Osteocyte (in vitro differentiated cells): ENCODE results near the gene MID2. TPM values are rescaled to one million over a fixed set of nuclear protein-coding genes. Genes with fewer than 3 reads are reported as not detected.
"Not testable (repeated sequence)": the region's sequence is repeated elsewhere in the genome, so short reads cannot be mapped to it uniquely, and the experiment has no call there.

ENCODE experiments used
- DNase-seq: peaks from one replicate; pipeline ENCODE4 v3.0.0; 2021; ENCODE audit warnings: mixed read lengths; ENCODE audit not compliant: unreplicated experiment; ENCODE audit errors: extremely low spot score
- H3K27ac Mint-ChIP-seq: one replicate; pipeline ENCODE4 v1.8.0; 2021; ENCODE audit warnings: mild to moderate bottlenecking, mixed read lengths; ENCODE audit not compliant: unreplicated experiment
- H3K27me3 Mint-ChIP-seq: one replicate; pipeline ENCODE4 v1.8.0; 2021; ENCODE audit warnings: mixed read lengths; ENCODE audit not compliant: unreplicated experiment
- H3K36me3 Mint-ChIP-seq: one replicate; pipeline ENCODE4 v1.8.0; 2021; ENCODE audit warnings: mixed read lengths; ENCODE audit not compliant: unreplicated experiment
- H3K4me1 Mint-ChIP-seq: one replicate; pipeline ENCODE4 v1.8.0; 2021; ENCODE audit warnings: mixed read lengths; ENCODE audit not compliant: unreplicated experiment
- H3K4me3 Mint-ChIP-seq: one replicate; pipeline ENCODE4 v1.8.0; 2021; ENCODE audit warnings: mild to moderate bottlenecking, moderate library complexity, mixed read lengths; ENCODE audit not compliant: unreplicated experiment
- H3K9me3 Mint-ChIP-seq: one replicate; pipeline ENCODE4 v1.8.0; 2021; ENCODE audit warnings: mixed read lengths; ENCODE audit not compliant: unreplicated experiment
- total RNA-seq: library from RNA; stranded (reverse); gene quantifications from 2 replicates; pipeline ENCODE4 v1.2.1, GENCODE V29; 2021
- TF ChIP-seq, protein P1 (sequence below): fragments of 200-600 bp; sonication (generic); IDR thresholded peaks from 2 replicates; pipeline ENCODE4 v1.5.0; 2021; ENCODE audit warnings: antibody characterized with exemption, mild to moderate bottlenecking, moderate library complexity

Gene MID2
- total RNA-seq, 1 donor from 2014 or later, result 13.0 TPM

- Mint-ChIP-seq H3K4me3 (no peak overlapping the region), H3K27me3 (no peaks in the 10 kb centered on the region), H3K9me3 (no peaks in the 10 kb centered on the region), H3K27ac (no peak overlapping the region), H3K4me1 (peaks cover under 1% of the 10 kb centered on the region), H3K36me3 (peaks cover 9% of the 10 kb centered on the region)
- no peak for DNase-seq
- TF ChIP-seq, protein P1, sequence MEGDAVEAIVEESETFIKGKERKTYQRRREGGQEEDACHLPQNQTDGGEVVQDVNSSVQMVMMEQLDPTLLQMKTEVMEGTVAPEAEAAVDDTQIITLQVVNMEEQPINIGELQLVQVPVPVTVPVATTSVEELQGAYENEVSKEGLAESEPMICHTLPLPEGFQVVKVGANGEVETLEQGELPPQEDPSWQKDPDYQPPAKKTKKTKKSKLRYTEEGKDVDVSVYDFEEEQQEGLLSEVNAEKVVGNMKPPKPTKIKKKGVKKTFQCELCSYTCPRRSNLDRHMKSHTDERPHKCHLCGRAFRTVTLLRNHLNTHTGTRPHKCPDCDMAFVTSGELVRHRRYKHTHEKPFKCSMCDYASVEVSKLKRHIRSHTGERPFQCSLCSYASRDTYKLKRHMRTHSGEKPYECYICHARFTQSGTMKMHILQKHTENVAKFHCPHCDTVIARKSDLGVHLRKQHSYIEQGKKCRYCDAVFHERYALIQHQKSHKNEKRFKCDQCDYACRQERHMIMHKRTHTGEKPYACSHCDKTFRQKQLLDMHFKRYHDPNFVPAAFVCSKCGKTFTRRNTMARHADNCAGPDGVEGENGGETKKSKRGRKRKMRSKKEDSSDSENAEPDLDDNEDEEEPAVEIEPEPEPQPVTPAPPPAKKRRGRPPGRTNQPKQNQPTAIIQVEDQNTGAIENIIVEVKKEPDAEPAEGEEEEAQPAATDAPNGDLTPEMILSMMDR, result no peak
Observed at GRCh38 chrX:107856289-107856688, 30.6 kb downstream of the MID2 start.

- H3K36me3 Mint-ChIP-seq, H3K9me3 Mint-ChIP-seq, H3K4me1 Mint-ChIP-seq, DNase-seq, H3K4me3 Mint-ChIP-seq, H3K27me3 Mint-ChIP-seq, H3K27ac Mint-ChIP-seq: not testable (repeated sequence)
Observed at GRCh38 chrX:107857041-107857440, 31.4 kb downstream of the MID2 start.

- no peak overlapping the region for H3K27ac Mint-ChIP-seq
- no peak overlapping the region for H3K4me3 Mint-ChIP-seq
- peaks cover 8% of the 10 kb centered on the region for H3K36me3 Mint-ChIP-seq
- TF ChIP-seq, protein P1, result no peak
- no peaks in the 10 kb centered on the region for H3K9me3 Mint-ChIP-seq
- H3K27me3 Mint-ChIP-seq, result no peaks in the 10 kb centered on the region
- no peak for DNase-seq
- no peaks in the 10 kb centered on the region for H3K4me1 Mint-ChIP-seq
Observed at GRCh38 chrX:107857837-107858236, 32.2 kb downstream of the MID2 start.

GRCh38 chrX:107861056-107861455, 35.4 kb downstream of the MID2 start:
- TF ChIP-seq, protein P1, result no peak
- no peak overlapping the region for H3K27ac Mint-ChIP-seq
- no peak for DNase-seq
- H3K36me3 Mint-ChIP-seq, result peaks cover 4% of the 10 kb centered on the region
- no peaks in the 10 kb centered on the region for H3K27me3 Mint-ChIP-seq
- no peaks in the 10 kb centered on the region for H3K9me3 Mint-ChIP-seq
- H3K4me1 Mint-ChIP-seq, result no peaks in the 10 kb centered on the region
- no peak overlapping the region for H3K4me3 Mint-ChIP-seq

GRCh38 chrX:107871136-107871535, 45.5 kb downstream of the MID2 start:
- H3K27ac Mint-ChIP-seq, result no peak overlapping the region
- H3K36me3 Mint-ChIP-seq, result no peaks in the 10 kb centered on the region
- H3K4me1 Mint-ChIP-seq, result no peaks in the 10 kb centered on the region
- no peaks in the 10 kb centered on the region for H3K9me3 Mint-ChIP-seq
- TF ChIP-seq, protein P1, result no peak
- no peaks in the 10 kb centered on the region for H3K27me3 Mint-ChIP-seq
- no peak for DNase-seq
- no peak overlapping the region for H3K4me3 Mint-ChIP-seq

DNA sequence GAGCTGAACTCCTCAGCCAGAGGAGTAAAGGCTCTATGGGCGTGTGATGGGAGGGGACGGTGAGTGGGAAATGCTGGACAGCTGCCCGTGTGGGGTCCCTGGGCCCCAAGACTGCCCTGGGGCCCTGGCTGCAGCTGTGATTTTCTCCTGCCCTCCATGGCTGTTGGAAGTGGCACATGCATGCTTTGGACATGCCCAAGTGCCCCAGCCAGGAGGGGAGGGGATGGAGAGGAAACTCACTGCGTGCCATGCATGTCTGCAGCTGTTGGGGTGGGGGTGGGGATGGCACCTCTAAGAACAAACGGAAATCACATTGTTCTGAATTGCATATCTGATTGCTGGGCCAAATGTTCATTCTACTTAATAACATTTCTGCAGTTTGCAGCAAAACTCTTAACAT, 52.4 kb downstream of the MID2 start:
- no peaks in the 10 kb centered on the region for H3K9me3 Mint-ChIP-seq
- H3K27ac Mint-ChIP-seq, result no peak overlapping the region
- no peaks in the 10 kb centered on the region for H3K27me3 Mint-ChIP-seq
- H3K4me3 Mint-ChIP-seq, result no peak overlapping the region
- H3K36me3 Mint-ChIP-seq, result no peaks in the 10 kb centered on the region
- TF ChIP-seq, protein P1, result no peak
- H3K4me1 Mint-ChIP-seq, result no peaks in the 10 kb centered on the region
- no peak for DNase-seq
